Hematopoietic multipotent progenitor cell treated with erythropoietin and hydrocortisone succinate and interleukin-3 and kit ligand, for 15 days (in vitro differentiated cells): ENCODE measurements around the gene ELAVL1.
"Not testable (repeated sequence)": the region's sequence is repeated elsewhere in the genome, so short reads cannot be mapped to it uniquely, and the experiment has no call there.

Experiments
- DNase-seq: peaks from one replicate; pipeline ENCODE4 v3.0.0-alpha.2; 2015; ENCODE audit warnings: low spot score

ELAVL1 gene

DNA sequence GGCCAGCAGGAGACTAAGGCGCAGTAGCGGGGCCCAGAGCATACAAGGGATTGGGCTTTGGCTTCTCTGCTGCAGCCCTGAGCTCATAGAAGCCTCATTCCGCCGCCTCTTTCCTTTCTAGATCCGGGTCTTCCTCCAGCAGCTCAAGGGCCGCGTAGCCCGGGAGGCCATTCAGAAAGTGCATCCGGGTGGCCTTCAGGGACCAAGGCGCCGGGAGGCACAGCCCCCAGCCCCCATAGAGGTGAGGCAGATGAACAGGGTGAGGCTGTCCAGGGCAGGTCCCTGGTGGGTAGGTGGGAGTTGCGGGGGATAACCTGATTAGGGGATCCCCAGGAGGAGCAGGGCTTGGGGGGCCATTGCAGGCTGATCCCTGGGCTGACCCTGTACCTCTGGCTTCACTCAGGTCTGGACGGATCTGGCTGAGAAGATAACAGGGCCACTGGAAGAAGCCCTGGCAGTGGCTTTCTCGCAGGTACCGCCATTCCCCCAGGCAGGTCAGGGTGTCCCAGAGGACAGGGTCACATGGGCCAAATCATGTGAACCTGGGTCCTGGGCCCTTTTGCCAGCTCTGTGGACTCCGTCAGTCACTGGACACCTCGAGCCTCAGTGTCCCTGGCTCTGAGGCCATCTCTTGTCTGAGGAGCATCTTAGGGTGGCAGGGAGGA is 84.0 kb downstream of the ELAVL1 start:
- DNase-seq: no peak

DNA sequence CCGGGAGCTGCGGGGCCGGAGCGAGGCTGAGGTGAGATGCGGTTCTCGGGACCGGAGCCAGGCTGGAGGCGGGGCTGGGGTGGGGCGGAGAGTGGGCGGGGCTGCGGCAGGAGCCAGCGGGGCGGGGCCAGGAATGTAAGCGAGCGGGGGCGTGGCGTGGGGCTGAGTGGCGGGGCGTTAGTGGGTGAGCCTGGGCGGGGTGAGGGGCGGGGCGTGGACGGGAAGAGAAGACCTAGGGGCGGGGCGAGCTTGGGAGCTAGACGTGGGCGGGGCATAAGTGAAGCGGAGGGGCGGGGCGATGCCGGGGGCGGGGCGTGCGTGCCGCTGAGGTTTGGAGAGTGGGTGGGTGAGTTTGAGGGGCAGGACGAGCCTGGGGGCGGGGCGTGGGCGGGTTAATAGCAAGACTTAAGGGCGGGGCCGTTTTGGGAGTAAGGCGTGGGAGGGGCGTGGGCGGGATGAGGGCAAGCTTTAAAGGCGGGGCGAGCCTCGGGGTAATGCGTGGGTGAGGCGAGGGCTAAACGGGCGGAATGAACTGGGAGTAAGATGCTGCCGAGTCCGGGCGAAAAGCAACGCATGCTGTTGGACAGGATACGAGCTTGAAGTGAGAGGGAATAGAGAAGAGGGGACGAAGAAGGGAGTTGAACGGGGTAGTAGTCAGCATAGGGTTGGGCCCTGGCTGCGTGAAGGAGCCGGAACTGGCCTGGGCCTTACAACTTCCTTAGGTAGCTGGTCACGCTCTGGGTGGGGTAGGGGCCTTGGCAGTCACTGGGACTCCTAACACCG is 84.7 kb downstream of the ELAVL1 start:
- DNase-seq: peak; percentile 100

DNA sequence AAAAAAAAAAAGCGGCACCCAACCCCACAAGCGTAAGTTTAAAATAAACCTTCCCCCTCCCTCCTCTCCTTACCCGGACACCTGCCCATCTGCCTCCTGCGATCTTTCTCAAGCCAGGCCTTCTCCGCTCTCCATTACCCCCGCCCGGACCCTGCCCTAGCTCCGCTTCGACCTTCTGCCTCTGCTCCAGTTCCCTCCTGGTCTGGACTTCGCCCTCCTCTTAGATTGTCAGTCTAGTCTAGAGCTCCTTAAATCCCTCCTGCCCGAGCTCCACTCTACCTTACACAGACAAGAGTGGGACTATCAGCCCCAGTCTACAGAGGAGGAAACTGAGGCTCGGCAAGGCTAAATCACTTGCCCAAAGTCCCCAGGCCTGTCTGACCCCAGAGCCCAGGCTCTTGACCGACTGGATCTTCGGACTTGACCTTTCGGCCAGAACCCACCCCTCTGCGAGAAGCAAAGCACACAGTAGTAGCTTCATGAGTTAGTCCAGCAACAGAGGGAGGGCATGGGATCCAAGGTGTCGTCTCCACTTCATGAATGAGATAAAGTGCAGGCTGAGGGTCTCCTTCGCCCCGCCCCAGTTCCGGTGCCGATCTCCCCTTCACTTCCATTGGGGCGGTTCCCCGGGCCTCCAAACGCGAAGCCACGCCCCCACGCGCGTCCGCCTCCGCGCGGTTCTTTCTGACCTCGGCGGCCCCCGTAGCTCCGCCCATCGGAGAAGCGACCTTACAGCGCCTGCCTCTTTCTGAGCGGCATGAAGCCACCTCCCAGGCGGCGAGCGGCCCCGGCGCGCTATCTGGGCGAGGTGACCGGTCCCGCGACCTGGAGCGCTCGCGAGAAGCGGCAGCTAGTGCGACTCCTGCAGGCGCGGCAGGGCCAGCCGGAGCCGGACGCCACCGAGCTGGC is 85.6 kb downstream of the ELAVL1 start, which contains the start of gene SNAPC2:
Gene SNAPC2 (plus strand): TSS at position 729 of the 909 bp plus-strand sequence. CDS start 29 bp downstream, at position 758.
- DNase-seq: peak; percentile 97

DNA sequence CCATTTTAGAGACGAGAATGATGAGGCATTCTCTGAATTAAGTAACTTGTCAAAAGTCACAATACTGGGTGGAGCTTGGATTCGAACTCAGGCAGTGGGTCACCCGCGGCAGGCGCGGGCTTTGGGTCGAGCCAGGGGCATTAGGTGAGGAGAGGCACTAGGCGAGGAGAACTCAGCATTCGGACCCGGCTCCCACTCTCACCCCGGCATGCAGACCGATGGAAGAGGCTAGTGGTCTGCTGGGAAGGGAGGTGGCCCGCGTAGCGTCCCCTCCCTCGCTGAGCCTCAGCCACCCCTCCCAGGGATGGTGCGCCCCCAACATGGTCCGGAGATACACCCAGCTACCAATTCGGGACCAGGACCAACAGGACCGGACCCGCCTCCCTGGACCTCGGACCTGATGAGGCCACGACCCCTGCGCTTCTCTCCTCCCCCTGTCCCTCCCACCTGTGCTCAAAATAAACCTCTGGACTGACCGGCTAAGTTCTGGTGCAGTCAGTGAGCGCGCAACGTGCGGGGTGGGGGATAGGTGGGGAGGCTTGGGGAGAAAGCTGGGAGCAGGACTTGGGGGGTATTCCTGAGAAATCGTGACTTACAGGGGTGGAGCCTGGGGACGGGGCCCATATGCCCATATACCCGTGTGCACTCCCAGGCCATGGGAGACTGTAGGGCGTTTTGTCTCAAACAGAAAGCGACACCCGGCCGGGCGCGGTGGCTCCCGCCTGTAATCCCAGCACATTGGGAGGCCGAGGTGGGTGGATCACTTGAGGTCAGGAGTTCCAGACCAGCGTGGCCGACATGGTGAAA is 86.6 kb downstream of the ELAVL1 start:
- DNase-seq: no peak

DNA sequence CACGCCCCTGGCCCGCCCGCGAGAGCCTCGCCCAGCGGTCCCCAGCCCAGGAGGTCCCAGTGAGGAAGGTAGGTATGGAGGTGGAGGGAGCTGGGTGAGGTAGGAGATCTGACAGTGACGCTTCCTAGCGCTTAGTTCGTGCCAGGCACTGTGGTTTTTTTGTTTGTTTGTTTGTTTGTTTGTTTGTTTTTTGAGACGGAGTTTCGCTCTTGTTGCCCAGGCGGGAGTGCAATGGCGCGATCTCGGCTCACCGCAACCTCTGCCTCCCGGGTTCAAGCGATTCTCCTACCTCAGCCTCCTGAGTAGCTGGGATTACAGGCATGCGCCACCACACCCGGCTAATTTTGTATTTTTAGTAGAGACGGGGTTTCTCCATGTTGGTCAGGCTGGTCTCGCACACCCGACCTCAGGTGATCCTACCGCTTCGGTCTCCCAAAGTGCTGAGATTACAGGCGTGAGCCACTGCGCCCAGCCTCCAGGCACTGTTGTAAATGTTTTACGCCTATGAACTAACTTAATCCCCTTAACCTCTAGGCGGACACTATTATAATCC is 87.3 kb downstream of the ELAVL1 start:
- DNase-seq: not testable (repeated sequence)

DNA sequence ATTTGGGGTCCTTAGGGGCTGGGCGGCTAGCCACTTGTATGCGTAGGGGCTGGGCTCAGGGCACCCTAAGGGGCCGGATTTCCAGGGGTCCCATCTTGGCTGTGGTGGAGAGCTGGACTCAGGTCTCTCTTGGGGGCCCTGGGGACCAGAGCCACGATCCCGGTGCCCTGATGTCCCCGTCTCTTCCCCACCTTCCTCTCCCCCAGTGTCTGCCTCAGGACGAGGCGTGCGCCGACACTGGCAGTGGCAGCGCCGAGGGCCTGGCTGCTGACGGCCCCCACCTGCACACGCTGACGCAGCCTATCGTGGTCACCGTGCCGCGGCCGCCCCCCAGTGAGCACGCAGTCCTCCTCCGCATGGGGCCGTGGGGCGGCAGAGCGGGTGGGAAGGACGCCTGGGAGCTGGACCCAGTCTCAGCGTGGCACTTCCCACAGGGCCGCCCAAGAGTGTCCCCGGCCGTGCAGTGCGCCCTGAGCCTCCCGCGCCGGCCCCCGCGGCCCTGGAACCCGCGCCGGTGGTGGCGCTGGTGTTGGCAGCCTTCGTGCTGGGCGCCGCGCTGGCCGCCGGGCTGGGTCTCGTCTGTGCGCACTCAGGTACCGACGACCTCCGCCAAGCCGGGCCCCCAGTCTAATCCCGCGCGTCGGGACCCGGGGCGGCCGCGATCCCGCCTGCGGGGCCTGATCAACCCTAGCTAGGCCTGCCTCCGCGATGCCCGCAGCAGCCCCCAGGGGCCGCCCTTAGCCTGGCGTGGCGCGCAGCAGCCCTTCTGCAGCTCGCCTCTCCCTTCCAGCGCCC is 88.0 kb downstream of the ELAVL1 start:
- DNase-seq: peak; percentile 64

DNA sequence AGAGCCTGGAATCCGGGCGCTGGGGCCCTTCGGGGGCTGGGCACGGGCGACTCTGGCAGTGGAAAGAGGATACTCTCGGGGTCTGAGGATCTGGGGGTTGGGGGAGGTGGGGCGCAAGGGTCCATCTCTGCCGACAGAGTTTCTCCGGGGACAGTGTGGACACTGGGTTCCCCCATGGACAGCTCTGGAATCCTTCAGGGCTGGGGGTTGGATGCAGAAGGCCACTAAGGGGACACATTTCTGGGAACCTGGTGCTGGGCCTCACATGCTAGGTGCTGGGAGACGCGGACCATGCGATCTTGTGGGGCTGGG is 88.5 kb downstream of the ELAVL1 start:
- no peak for DNase-seq

DNA sequence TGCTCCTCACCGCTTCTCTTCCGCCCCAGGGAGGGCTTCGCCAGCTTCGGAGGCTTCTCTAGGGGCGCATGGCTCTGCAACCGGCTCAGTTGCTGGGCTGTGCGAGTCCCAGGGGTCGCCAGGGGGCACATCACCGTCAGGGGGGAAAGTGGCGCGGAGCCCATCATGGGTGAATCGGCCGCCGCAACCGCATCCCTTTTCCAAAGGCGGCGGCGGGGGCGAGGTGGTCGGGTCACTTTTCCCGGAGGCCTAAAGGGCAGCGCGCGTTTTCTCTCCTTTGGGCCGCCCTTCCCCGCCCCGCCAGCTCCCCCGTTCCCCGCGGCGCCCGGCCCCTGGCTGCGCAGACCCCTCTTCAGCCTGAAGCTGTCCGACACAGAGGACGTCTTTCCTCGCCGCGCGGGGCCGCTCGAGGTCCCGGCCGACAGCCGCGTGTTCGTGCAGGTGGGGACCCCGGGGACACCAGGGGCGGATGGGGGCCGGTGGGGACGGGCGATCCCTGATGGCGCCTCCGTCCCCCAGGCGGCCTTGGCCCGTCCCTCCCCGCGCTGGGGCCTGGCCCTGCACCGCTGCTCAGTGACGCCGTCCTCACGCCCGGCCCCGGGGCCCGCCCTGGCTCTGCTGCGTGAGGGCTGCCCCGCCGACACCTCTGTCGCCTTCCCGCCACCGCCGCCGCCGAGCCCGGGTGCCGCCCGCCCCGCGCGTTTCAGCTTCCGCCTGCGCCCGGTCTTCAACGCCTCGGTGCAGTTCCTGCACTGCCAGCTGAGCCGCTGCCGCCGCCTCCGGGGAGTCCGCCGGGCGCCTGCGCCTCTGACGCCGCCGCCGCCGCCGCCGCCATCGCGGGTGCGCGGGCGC is 89.1 kb downstream of the ELAVL1 start:
- peak; percentile 46 for DNase-seq

DNA sequence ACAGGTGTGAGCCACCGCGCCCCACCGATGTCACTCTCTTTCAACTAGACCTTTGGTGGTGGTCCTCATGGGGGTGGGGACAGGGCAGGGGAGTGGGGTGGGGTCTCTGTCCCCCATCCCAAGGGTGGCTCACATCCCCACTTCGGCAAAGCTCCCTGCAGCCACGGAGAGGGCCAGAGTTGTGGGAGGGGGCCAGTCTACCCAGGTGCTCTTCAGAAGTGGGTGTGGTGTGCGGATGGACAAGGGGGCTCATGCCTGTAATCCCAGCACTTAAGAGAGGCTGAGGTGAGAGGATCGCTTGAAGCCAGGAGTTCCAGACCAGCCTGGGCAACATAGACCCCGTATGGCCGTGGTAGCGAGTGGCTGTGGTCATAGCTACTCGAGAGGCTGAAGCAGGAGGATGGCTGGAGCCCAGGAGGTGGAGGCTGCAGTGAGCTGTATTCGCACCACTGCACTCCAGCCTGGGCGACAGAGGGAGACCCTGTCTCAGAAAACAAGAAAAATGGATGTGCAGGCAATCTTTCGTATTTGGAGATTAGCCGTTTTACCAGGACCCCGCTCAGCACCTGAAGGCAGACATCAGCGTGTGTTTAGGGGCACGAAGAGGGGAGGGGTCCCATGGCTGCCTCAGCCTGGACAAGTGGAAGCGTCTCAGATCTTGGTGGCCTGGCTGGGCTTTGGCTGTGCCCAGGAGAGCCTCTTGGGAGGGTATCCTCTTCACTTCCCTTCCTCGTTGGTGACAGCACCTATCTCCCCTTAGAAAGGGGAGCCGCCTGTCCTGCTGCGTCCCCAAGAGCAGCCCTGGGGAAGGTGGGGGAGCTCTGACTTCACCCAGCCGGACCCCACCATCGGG is 90.0 kb downstream of the ELAVL1 start:
- DNase-seq: no peak

DNA sequence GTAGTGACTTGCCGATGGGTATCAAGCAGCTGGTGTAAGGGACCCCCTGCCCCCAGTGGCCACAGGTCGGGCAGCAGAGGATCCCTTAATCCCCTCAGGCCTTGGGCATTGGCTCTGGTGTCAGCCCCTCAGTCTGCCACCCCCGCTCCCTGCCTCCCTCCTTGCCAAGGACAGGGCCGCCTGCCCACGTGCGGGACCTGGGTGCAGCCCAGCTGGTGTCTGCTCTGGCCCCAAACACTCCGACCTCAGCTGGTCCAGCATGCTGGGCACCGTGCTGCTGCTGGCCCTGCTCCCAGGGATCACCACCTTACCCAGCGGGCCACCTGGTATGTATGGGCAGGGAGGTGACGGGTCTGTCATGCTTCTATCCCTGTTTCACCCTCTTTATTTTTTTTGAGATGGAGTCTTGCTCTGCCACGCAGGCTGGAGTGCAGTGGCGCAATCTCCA is 90.8 kb downstream of the ELAVL1 start, which contains the start of gene TGFBR3L:
Gene TGFBR3L (plus strand): TSS at position 233 of the 448 bp plus-strand sequence.
- no peak for DNase-seq

DNA sequence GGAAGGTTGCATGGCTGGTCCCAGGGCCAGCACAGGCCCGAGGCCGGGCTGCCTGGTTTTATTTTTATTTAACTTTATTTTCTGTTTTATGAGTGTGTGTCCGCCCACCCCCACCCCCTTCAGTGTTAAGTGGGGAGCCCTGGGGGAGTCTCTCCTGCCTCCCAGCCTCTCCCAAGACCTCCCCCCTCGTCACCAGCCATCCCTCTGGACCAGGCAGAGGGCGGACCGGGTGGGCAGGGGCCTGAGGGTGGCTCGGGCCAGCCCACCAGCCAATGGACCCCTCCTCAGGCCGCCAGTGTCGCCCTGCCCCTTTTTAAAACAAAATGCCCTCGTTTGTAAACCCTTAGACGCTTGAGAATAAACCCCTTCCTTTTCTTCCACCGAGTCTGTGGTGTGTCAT is 91.3 kb downstream of the ELAVL1 start:
- DNase-seq: no peak

DNA sequence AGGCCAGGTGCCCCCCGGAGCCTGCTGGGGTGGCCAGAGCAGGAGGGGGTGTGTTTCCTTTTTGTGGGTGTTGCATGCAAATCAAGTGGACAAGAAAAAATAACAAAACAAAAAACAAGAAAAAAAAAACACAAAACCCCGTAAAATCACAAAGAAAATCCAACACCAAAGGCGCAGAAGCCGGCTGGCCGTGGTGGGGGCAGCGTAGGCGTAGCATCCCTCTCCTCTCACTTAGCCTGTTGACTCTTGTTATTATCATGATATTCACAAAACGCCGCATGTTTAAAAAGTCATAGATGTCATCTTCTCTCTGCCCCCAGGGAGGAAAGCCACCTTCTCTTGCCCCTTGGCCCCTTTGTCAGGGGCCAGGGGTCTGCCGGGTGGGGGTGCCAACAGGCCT is 91.8 kb downstream of the ELAVL1 start:
- no peak for DNase-seq

DNA sequence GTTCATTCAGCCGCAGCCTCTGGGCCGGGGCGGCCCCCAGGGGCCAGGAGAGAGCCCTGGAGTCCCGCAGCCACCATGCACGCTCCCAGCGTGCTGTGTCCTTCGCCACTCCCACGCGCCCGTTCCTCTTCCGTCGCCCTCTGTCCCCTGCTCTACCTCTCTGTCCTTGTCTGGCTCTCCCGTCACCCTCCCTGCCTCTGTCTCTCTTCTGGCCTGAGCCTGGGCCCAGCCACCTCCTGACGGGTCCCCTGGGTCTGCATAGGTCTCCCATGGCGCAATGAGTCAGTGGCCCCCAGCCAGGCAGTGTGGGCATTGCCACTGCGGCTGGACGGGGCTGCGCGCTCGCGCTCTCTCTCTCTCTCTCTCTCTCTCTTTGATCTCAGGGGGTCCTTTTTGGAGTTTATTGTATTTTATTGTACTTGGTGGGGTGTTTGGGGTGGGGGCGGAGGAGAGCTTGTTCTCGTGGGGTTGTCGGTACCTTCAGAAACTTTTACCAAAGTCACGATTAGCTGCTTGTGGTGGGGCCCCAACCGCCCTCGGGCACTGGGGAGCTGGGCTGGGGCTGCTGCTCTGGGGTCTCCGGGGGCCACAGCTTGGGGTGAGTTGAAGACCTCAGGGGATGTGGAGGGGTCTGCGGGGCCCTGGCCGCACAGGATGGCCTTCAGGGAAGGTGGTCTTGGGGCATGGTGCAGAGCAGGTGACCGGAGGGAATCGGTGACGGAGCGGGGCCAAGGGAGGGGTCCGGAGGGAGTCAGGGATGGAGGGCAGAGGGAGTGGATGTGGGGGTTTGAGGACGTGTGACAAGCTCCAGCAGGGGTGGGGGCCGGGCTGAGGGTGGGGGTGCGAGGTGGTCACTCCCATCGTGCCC is 92.5 kb downstream of the ELAVL1 start:
- DNase-seq: no peak

DNA sequence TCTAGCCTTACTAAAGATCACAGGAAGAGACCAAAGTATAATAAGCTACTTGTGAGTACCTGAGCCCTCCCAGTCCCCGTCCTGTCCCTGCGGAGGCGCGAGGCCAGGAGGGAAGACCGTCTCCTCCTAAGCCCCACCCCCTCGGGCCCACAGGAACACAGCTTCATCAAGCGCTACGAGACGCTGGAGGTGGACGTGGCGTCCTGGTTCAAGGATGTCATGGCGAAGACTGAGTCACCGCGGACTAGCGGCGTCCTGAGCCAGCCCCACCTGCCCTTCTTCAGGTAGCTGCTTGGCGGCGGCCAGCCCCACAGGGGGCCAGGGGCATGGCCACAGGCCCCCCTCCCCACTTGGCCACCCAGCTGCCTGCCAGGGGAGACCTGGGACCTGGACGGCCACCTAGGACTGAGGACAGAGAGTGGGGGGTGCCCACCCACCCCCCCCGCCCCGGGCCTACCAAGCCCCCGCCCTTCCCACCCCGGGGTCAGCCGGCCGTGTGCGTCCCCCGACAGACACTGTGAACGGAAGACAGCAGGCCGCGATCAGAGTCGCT is 93.2 kb downstream of the ELAVL1 start:
- no peak for DNase-seq

DNA sequence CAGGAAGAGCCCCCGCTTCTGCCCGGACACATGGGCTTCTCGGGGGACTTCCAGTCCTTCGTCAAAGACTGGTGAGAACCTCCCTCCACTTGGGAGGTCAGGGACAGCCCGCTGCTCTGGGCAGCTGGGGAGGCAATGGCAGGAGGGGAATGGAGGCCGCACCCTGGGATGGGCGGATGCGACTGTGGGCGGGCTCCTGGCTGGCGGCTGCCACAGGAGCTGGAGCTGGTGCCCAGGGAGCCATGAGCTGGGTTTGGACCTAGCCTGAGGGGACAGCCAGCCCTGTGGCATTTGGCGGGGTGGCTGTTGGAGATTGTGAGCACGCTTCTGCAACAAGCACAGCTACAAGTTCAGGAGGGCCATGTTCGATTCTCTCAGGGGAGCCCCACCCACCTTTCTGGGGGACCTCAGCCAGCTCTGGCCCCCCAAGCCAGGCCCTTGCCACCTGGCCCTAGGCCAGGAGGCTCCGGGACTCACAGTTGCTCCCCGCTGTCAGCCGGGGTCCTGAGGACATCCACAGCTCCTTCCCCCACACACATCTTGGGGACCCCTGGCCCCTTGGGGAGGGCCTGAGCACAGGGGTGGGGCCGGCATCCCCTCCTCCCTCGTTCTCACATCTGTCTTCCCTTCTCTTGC is 93.8 kb downstream of the ELAVL1 start:
- no peak for DNase-seq

DNA sequence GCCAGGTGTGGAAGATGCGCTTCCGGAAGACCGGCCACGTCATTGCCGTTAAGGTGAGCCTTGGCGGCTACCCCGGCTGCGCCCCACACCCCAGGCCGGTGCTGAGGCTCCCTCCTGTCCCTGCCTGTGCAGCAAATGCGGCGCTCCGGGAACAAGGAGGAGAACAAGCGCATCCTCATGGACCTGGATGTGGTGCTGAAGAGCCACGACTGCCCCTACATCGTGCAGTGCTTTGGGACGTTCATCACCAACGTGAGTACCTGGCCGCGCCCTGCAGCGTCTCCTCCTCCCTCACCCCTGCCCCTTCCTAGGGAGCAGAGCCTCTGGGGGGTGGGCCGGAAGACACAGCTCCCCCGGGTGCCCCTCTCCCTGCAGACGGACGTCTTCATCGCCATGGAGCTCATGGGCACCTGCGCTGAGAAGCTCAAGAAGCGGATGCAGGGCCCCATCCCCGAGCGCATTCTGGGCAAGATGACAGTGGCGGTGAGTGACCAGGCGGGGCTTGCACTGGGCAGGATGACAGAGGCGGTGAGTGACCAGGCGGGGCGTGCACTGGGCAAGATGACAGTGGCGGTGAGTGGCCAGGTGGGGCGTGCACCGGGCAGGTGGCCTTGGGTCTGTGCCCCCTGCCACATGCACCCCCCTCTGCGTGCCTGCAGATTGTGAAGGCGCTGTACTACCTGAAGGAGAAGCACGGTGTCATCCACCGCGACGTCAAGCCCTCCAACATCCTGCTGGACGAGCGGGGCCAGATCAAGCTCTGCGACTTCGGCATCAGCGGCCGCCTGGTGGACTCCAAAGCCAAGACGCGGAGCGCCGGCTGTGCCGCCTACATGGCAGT is 94.9 kb downstream of the ELAVL1 start:
- DNase-seq: no peak
